CD14-positive monocyte (primary cell): ENCODE results near the gene NTN3. TPM values are rescaled to one million over a fixed set of nuclear protein-coding genes. Genes with fewer than 3 reads are reported as not detected.

Source experiments
- DNase-seq, 3 donors: peaks; one replicate each; pipeline ENCODE4 v3.0.0-alpha.2; 2011 to 2022
- H2AFZ ChIP-seq: 2 replicates; pipeline ENCODE4 v1.6.0; 2012; ENCODE audit warnings: mild to moderate bottlenecking, low read depth, low read length, inconsistent platforms; ENCODE audit not compliant: insufficient read depth, poor library complexity, severe bottlenecking
- H3K27ac ChIP-seq, 2 donors: 1 replicate in 1 of 2; 2 replicates in 1 of 2; pipeline ENCODE4 v1.5.1; 2012 to 2013; ENCODE audit warnings: low read length in 2 of 2, control low read depth in 1 of 2, inconsistent platforms in 1 of 2, low read depth in 1 of 2, mild to moderate bottlenecking in 1 of 2
- H3K27me3 ChIP-seq, 2 donors: one replicate each; pipeline versions ENCODE4 v1.6.0 to v1.6.1; 2011 to 2013; ENCODE audit warnings: low read length in 2 of 2; ENCODE audit not compliant: control insufficient read depth in 2 of 2, insufficient read depth in 2 of 2
- H3K36me3 ChIP-seq, 2 donors: replicated peaks in 1 of 2; 1 replicate in 1 of 2; 2 replicates in 1 of 2; pipeline versions ENCODE4 v1.5.1 to v1.6.1; 2012 to 2013; ENCODE audit warnings: low read length in 2 of 2, control low read depth in 1 of 2, inconsistent platforms in 1 of 2, mild to moderate bottlenecking in 1 of 2; ENCODE audit not compliant: insufficient read depth in 2 of 2, control insufficient read depth in 1 of 2
- H3K4me1 ChIP-seq, 2 donors: 1 replicate in 1 of 2; 2 replicates in 1 of 2; pipeline versions ENCODE4 v1.5.1 to v1.6.1; 2012 to 2013; ENCODE audit warnings: low read length in 2 of 2, control low read depth in 1 of 2, inconsistent platforms in 1 of 2, mild to moderate bottlenecking in 1 of 2, moderate library complexity in 1 of 2; ENCODE audit not compliant: insufficient read depth in 2 of 2, control insufficient read depth in 1 of 2
- H3K4me2 ChIP-seq: replicated peaks from 2 replicates; pipeline ENCODE3; 2012; ENCODE audit warnings: low read length, moderate library complexity, mild to moderate bottlenecking; ENCODE audit not compliant: poor library complexity, severe bottlenecking; ENCODE audit errors: extremely low read depth
- H3K4me3 ChIP-seq, 3 experiments: fragments of 200-600 bp in 1 of 3; sonication (generic) in 1 of 3; replicated peaks in 1 of 3; 1 replicate in 2 of 3; 2 replicates in 1 of 3; pipeline ENCODE4 v1.5.1; 2011 to 2013; ENCODE audit warnings: low read length in 3 of 3, mild to moderate bottlenecking in 3 of 3, control low read depth in 2 of 3, low read depth in 2 of 3, inconsistent platforms in 1 of 3, moderate library complexity in 1 of 3
- H3K79me2 ChIP-seq: 2 replicates; pipeline ENCODE4 v1.6.0; 2012; ENCODE audit warnings: mild to moderate bottlenecking, control low read depth, inconsistent platforms, low read length, moderate library complexity; ENCODE audit not compliant: insufficient read depth
- H3K9ac ChIP-seq: 2 replicates; pipeline ENCODE4 v1.6.0; 2017; ENCODE audit warnings: low read length, mild to moderate bottlenecking; ENCODE audit not compliant: insufficient read depth, poor library complexity, severe bottlenecking
- H3K9me3 ChIP-seq, 2 donors: replicated peaks in 1 of 2; 1 replicate in 1 of 2; 2 replicates in 1 of 2; pipeline versions ENCODE4 v1.5.1 to v1.6.1; 2012 to 2013; ENCODE audit warnings: low read length in 2 of 2, control low read depth in 1 of 2; ENCODE audit not compliant: control insufficient read depth in 1 of 2, insufficient read depth in 1 of 2
- H4K20me1 ChIP-seq: 2 replicates; pipeline ENCODE4 v1.6.0; 2012; ENCODE audit warnings: mild to moderate bottlenecking, low read length, control low read depth, moderate library complexity; ENCODE audit not compliant: insufficient read depth
- H3K27ac Mint-ChIP-seq, 7 donors: one replicate each; pipeline ENCODE4 v1.8.0; 2020; ENCODE audit warnings: mild to moderate bottlenecking in 7 of 7, mixed read lengths in 7 of 7, moderate library complexity in 6 of 7, inconsistent platforms in 2 of 7
- H3K27me3 Mint-ChIP-seq, 3 donors: one replicate each; pipeline ENCODE4 v1.8.0; 2021 to 2022; ENCODE audit warnings: low read depth in 3 of 3, mild to moderate bottlenecking in 3 of 3, mixed read lengths in 3 of 3, moderate library complexity in 3 of 3, inconsistent platforms in 1 of 3
- H3K36me3 Mint-ChIP-seq, 2 donors: one replicate each; pipeline ENCODE4 v1.8.0; 2020; ENCODE audit warnings: mixed read lengths in 2 of 2, inconsistent platforms in 1 of 2, mild to moderate bottlenecking in 1 of 2
- H3K4me1 Mint-ChIP-seq: one replicate; pipeline ENCODE4 v1.8.0; 2020; ENCODE audit warnings: mild to moderate bottlenecking, mixed read lengths
- H3K4me3 Mint-ChIP-seq, 2 donors: one replicate each; pipeline ENCODE4 v1.8.0; 2020; ENCODE audit warnings: mild to moderate bottlenecking in 2 of 2, mixed read lengths in 2 of 2, moderate library complexity in 1 of 2
- H3K9me3 Mint-ChIP-seq, 7 donors: one replicate each; pipeline ENCODE4 v1.8.0; 2020 to 2022; ENCODE audit warnings: mixed read lengths in 7 of 7, mild to moderate bottlenecking in 6 of 7, moderate library complexity in 6 of 7, inconsistent platforms in 2 of 7
- WGBS: methylation state at CpG from one replicate; pipeline ENCODE4 v1.1.5; 2013; ENCODE audit warnings: missing lambda C conversion rate; ENCODE audit not compliant: insufficient coverage; 5-methylcytosine and 5-hydroxymethylcytosine counted together
- intact Hi-C, 2 donors: fragments of 100-400 bp; cut with micrococcal nuclease; formaldehyde crosslinking; loops; one replicate each; pipeline versions ENCODE4 v1.15.0 to v1.15.1; 2023
- polyA plus RNA-seq, 3 donors: library from polyadenylated mRNA; depleted of rRNA in 1 of 3; unstranded in 2 of 3; stranded (reverse) in 1 of 3; fragments of 300-500 nt in 2 of 3; fragments of >200 nt in 1 of 3; fragmentation: Illumina TruSeq in 2 of 3; gene quantifications; 1 replicate in 2 of 3; 2 replicates in 1 of 3; pipeline ENCODE4 v1.2.3, GENCODE V29; 2012 to 2021
- TF ChIP-seq, protein P1 (sequence below): fragments of 200-600 bp; IDR thresholded peaks from one replicate; pipeline ENCODE4 v1.8.0; 2022; ENCODE audit warnings: antibody characterized with exemption, mild to moderate bottlenecking

Gene NTN3
- polyA plus RNA-seq, 3 donors, result not detected

DNA sequence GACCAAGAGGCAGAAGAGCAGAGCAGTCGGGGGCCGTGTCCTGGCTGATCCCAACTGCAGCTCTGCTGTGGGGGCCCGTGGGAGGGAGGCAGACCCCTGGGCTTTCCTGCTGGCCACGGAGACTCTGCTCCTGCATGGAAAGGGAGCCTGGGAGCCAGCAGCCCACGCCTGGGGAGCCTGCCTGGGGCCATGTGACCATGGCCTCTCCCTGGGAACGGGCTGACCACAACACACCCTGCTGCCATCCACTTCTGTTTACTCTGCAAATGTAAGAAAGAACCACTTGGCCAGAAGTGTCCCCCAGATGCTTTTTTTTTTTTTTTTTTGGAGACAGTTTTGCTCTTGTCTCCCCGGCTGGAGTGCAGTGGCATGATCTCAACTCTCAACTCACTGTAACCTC, 13.2 kb upstream of the NTN3 start:
- H3K27ac Mint-ChIP-seq, result no peak overlapping the region
- no peak overlapping the region for H3K4me3 Mint-ChIP-seq

DNA sequence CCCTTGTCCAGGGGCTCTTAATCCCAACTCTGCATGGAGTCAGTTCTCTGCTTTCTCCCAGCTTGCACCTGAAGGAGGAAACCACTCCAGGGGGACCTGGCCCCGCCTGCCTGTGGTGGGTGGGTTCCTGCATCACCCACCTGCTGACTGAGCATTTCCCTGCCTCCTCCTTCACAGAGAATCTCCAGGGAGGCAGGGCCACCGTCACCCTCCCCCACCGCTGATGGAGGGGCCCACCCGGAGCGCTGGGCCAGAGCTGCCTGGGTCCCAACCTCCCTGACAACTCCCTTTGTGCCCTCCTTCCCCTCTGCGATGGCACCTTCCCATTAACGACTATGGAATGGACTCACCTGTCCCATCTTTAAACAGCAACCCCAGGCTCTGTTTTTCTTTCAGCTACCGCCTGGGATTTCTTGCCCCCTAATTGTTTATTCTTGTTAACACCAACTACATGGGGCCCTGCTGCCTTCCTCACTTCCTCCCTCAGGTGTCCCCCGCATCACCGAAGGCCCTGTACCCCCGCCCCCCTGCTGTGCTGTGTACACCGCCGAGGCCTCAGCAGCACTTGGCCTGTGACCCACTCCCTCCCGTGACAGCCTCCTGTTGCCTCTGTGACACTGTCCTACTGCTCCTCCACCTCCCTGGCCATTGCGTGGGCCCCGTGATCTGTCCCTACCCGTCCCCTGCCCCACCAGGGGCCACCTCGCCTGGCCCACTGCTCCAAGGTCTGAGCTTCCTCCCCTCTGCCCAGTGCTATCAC, 12.0 kb upstream of the NTN3 start:
- H3K27me3 ChIP-seq, result no peaks in the 10 kb centered on the region
- H3K4me3 ChIP-seq, result peak overlapping the region; percentile 49 to 88 (median 60)
- 46% methylated on average over 14 of the region's 18 CpGs for WGBS
- no peaks in the 10 kb centered on the region for H3K79me2 ChIP-seq
- no peak for DNase-seq
- no peak overlapping the region for H3K27ac ChIP-seq
- intact Hi-C loops, result no loop called here
- peak overlapping the region; percentile 64 for H3K9ac ChIP-seq
- peaks cover 26 to 35% of the 10 kb centered on the region in 2 donors for H3K36me3 ChIP-seq
- peaks cover 19% of the 10 kb centered on the region for H3K4me1 Mint-ChIP-seq
- peak overlapping the region in 5 of 7 donors; percentile 65 to 91 (median 85) for H3K27ac Mint-ChIP-seq
- H3K4me1 ChIP-seq, result peaks cover 13 to 32% of the 10 kb centered on the region in 2 donors
- H3K4me3 Mint-ChIP-seq, result peak overlapping the region; percentile 90 to 92
- no peaks in the 10 kb centered on the region for H4K20me1 ChIP-seq
- H3K4me2 ChIP-seq, result peak overlapping the region; percentile 98
- H2AFZ ChIP-seq, result peak overlapping the region; percentile 96
- H3K36me3 Mint-ChIP-seq, result peaks cover 20 to 38% of the 10 kb centered on the region in 2 donors
- TF ChIP-seq, protein P1, sequence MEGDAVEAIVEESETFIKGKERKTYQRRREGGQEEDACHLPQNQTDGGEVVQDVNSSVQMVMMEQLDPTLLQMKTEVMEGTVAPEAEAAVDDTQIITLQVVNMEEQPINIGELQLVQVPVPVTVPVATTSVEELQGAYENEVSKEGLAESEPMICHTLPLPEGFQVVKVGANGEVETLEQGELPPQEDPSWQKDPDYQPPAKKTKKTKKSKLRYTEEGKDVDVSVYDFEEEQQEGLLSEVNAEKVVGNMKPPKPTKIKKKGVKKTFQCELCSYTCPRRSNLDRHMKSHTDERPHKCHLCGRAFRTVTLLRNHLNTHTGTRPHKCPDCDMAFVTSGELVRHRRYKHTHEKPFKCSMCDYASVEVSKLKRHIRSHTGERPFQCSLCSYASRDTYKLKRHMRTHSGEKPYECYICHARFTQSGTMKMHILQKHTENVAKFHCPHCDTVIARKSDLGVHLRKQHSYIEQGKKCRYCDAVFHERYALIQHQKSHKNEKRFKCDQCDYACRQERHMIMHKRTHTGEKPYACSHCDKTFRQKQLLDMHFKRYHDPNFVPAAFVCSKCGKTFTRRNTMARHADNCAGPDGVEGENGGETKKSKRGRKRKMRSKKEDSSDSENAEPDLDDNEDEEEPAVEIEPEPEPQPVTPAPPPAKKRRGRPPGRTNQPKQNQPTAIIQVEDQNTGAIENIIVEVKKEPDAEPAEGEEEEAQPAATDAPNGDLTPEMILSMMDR, result no peak
- H3K9me3 ChIP-seq, result no peaks in the 10 kb centered on the region
- no peaks in the 10 kb centered on the region for H3K9me3 Mint-ChIP-seq
- no peaks in the 10 kb centered on the region for H3K27me3 Mint-ChIP-seq

More for the DNA sequence above, 13.2 kb upstream of the NTN3 start:
- Histone ChIP-seq H3K79me2 (no peaks in the 10 kb centered on the region), H3K27ac (no peak overlapping the region), H3K4me1 (peaks cover 13 to 23% of the 10 kb centered on the region in 2 donors), H3K4me3 (no peak overlapping the region), H3K27me3 (no peaks in the 10 kb centered on the region), H2AFZ (no peak overlapping the region), H3K4me2 (no peak overlapping the region), H3K36me3 (peaks cover 37 to 47% of the 10 kb centered on the region in 2 donors), H3K9me3 (no peaks in the 10 kb centered on the region), H3K9ac (no peak overlapping the region), H4K20me1 (no peaks in the 10 kb centered on the region)
- WGBS, result 96% methylated on average over 6 of the region's 7 CpGs
- intact Hi-C loops, result no loop called here
- no peaks in the 10 kb centered on the region for H3K27me3 Mint-ChIP-seq
- DNase-seq, result no peak
- H3K4me1 Mint-ChIP-seq, result peaks cover 13% of the 10 kb centered on the region
- H3K9me3 Mint-ChIP-seq, result no peaks in the 10 kb centered on the region
- TF ChIP-seq, protein P1, result no peak
- peaks cover 29 to 48% of the 10 kb centered on the region in 2 donors for H3K36me3 Mint-ChIP-seq
